ENCODE measurements around the gene MORC3.
"Not testable (repeated sequence)": the region's sequence is repeated elsewhere in the genome, so short reads cannot be mapped to it uniquely, and the experiment has no call there.

The MORC3 gene

GRCh38 chr21:36325373-36326010, 5.5 kb downstream of the MORC3 start:
- no peak for DNase-seq (ENCODE audit: low read depth in 3 of 3)

- peak in 1 of 3 experiments; percentile 15 for DNase-seq (ENCODE audit: low read depth in 3 of 3)
Measured at GRCh38 chr21:36330904-36331303, 10.9 kb downstream of the MORC3 start.

GRCh38 chr21:36337099-36337509, 17.1 kb downstream of the MORC3 start:
- DNase-seq (ENCODE audit: low read depth in 3 of 3), result no peak

- no peak for DNase-seq (ENCODE audit: low read depth in 3 of 3)
Measured at GRCh38 chr21:36338975-36339374, 19.0 kb downstream of the MORC3 start.

- DNase-seq (ENCODE audit: low read depth in 3 of 3), result not testable (repeated sequence)
Measured at GRCh38 chr21:36342581-36342980, 22.6 kb downstream of the MORC3 start.

- no peak for DNase-seq (ENCODE audit: low read depth in 3 of 3)
Measured at GRCh38 chr21:36344931-36345330, 24.9 kb downstream of the MORC3 start.

GRCh38 chr21:36347278-36347961, 27.4 kb downstream of the MORC3 start:
- DNase-seq (ENCODE audit: low read depth in 3 of 3), result no peak

- DNase-seq (ENCODE audit: low read depth in 3 of 3), result no peak
Measured at GRCh38 chr21:36347962-36348328, 27.9 kb downstream of the MORC3 start.

- no peak for DNase-seq (ENCODE audit: low read depth in 3 of 3)
Measured at GRCh38 chr21:36349315-36349714, 29.3 kb downstream of the MORC3 start.

GRCh38 chr21:36350282-36350910, 30.4 kb downstream of the MORC3 start:
- no peak for DNase-seq (ENCODE audit: low read depth in 3 of 3)

- no peak for DNase-seq (ENCODE audit: low read depth in 3 of 3)
Measured at GRCh38 chr21:36354918-36355680, 35.1 kb downstream of the MORC3 start.

- DNase-seq (ENCODE audit: low read depth in 3 of 3), result no peak
Measured at GRCh38 chr21:36355868-36356267, 35.9 kb downstream of the MORC3 start.

- DNase-seq (ENCODE audit: low read depth in 3 of 3), result no peak
Measured at GRCh38 chr21:36359185-36359584, 39.2 kb downstream of the MORC3 start.

GRCh38 chr21:36369064-36369685, 49.2 kb downstream of the MORC3 start:
- DNase-seq (ENCODE audit: low read depth in 3 of 3), result no peak

- DNase-seq (ENCODE audit: low read depth in 3 of 3), result no peak
Measured at GRCh38 chr21:36375994-36376393, 56.0 kb downstream of the MORC3 start.

- DNase-seq (ENCODE audit: low read depth in 3 of 3), result no peak
Measured at GRCh38 chr21:36377391-36377842, 57.4 kb downstream of the MORC3 start.

GRCh38 chr21:36379251-36379650, 59.3 kb downstream of the MORC3 start:
- no peak for DNase-seq (ENCODE audit: low read depth in 3 of 3)

GRCh38 chr21:36381841-36382589, 62.0 kb downstream of the MORC3 start:
- DNase-seq (ENCODE audit: low read depth in 3 of 3), result no peak

- not testable (repeated sequence) for DNase-seq (ENCODE audit: low read depth in 3 of 3)
Measured at GRCh38 chr21:36382722-36383121, 62.7 kb downstream of the MORC3 start.

GRCh38 chr21:36384885-36385232, 64.9 kb downstream of the MORC3 start:
- DNase-seq (ENCODE audit: low read depth in 3 of 3), result no peak
